ENCODE results near the gene KSR2. TPM values are rescaled to one million over a fixed set of nuclear protein-coding genes. Genes with fewer than 3 reads are reported as not detected.

Gene KSR2
- total RNA-seq, 4 donors from 2014 or later = under 0.01 to 0.08 (median under 0.01) TPM; not detected in 1

DNA sequence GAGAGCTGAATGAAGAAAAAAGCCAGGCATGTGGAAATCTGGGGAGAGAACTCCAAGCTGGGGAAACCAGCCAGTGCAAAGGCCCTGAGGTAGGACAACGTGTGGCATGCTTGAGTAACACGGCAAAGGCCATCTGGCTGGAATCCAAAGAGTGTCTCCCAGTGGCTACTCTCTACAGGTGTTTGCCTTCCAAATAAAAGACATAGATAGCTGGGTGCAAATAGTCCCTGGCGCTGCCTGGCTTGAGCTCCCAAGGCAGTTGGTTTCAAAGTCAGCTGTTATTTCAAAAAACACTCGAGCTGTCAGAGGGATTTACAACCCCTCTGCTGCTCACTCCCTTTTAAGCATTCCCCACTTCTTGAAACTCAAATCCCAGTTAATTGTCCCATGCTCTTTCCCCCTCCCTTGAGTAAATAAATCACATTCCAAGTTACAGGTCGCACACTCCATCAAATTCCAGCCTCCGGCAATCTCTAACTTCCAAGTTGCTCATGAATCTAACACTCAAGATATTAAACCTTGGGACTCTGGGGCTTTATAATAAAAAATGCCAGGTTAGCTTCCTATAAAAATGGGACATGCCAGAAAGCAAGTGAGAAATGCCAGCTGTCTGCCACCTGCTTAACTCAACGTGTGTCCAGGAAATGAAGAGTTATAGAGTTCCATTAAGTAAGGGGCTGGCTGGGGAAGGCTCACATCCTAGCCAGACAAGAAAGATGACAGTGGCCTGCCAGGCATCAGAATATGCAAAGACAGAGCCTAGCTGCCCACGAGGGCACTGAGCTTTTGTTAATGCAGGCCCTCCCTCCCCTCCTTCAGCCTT, 473.7 kb downstream of the KSR2 start:
- no peak overlapping the region for H3K27ac ChIP-seq
- TF ChIP-seq POLR2A (IDR thresholded peaks at IDR 0.05) = no peak
- TF ChIP-seq CTCF (IDR thresholded peaks at IDR 0.05) = no peak
- no peak for TF ChIP-seq EP300 (IDR thresholded peaks at IDR 0.05)
- TF ChIP-seq POLR2AphosphoS5 (IDR thresholded peaks at IDR 0.05) = no peak

GRCh38 chr12:117491711-117492110, 477.1 kb downstream of the KSR2 start:
- ATAC-seq = no peak
- H3K9me3 ChIP-seq = no peaks in the 10 kb centered on the region
- no peaks in the 10 kb centered on the region for H3K36me3 ChIP-seq
- H3K4me3 ChIP-seq = no peak overlapping the region
- H3K27me3 ChIP-seq = peaks cover 11% of the 10 kb centered on the region
- no peak overlapping the region for H3K27ac ChIP-seq
- no peak for TF ChIP-seq POLR2A (IDR thresholded peaks at IDR 0.05)
- H3K4me1 ChIP-seq = no peaks in the 10 kb centered on the region
- WGBS, 2 donors (ENCODE audit: low coverage in 1 of 2) = 56 to 83% methylated on average over 6 to 7 of the region's 7 CpGs

More for the DNA sequence above, 473.7 kb downstream of the KSR2 start:
- Histone ChIP-seq H3K36me3 (no peaks in the 10 kb centered on the region), H3K4me3 (no peak overlapping the region), H3K27me3 (peaks cover 18% of the 10 kb centered on the region), H3K4me1 (no peaks in the 10 kb centered on the region), H3K9me3 (no peaks in the 10 kb centered on the region)
- ATAC-seq = no peak
- WGBS, 2 donors (ENCODE audit: low coverage in 1 of 2) = 28 to 33% methylated on average over 8 of the region's 8 CpGs

DNA sequence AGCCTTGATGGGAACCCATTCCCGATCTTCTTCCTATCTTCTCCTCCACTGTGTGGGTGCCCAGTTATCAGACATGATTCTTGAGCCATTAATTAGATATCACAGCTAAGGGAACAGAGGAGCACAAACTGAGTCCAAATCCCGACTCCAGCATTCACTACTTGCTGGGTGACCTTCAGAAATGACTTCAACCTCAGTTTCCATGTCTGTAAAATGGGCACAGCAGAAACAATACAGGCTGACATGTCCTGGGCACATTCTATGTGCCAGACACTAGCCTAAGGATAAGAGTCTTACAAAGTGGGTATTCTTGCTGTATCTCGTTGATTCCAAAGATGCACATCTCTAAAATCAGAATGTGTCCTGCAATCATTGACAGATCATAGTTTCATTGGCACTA, 478.7 kb downstream of the KSR2 start:
- Histone ChIP-seq H3K9me3 (no peaks in the 10 kb centered on the region), H3K27me3 (peaks cover 11% of the 10 kb centered on the region), H3K4me1 (no peaks in the 10 kb centered on the region), H3K36me3 (no peaks in the 10 kb centered on the region), H3K4me3 (no peak overlapping the region), H3K27ac (no peak overlapping the region)
- 88 to 96% methylated on average over 2 to 3 of the region's 3 CpGs for WGBS, 2 donors (ENCODE audit: low coverage in 1 of 2)
- ATAC-seq = no peak
- TF ChIP-seq CTCF (IDR thresholded peaks at IDR 0.05) = no peak
- no peak for TF ChIP-seq POLR2A (IDR thresholded peaks at IDR 0.05)
- TF ChIP-seq POLR2AphosphoS5 (IDR thresholded peaks at IDR 0.05) = no peak
- no peak for TF ChIP-seq EP300 (IDR thresholded peaks at IDR 0.05)

GRCh38 chr12:117489671-117490070, 479.1 kb downstream of the KSR2 start:
- Histone ChIP-seq H3K27me3 (peaks cover 11% of the 10 kb centered on the region), H3K4me3 (no peak overlapping the region)
- WGBS, 2 donors (ENCODE audit: low coverage in 1 of 2) = 67 to 83% methylated on average over 1 to 2 of the region's 3 CpGs

More at GRCh38 chr12:117489671-117490070, 479.1 kb downstream of the KSR2 start:
- TF ChIP-seq EP300 (IDR thresholded peaks at IDR 0.05) = no peak
- TF ChIP-seq CTCF (IDR thresholded peaks at IDR 0.05) = no peak
- no peak for TF ChIP-seq POLR2A (IDR thresholded peaks at IDR 0.05)
- TF ChIP-seq POLR2AphosphoS5 (IDR thresholded peaks at IDR 0.05) = no peak
- no peaks in the 10 kb centered on the region for H3K4me1 ChIP-seq
- H3K36me3 ChIP-seq = no peaks in the 10 kb centered on the region
- ATAC-seq = no peak
- no peak overlapping the region for H3K27ac ChIP-seq
- H3K9me3 ChIP-seq = no peaks in the 10 kb centered on the region
